Measurements from ENCODE around the gene PRDM7. TPM values are rescaled to one million over a fixed set of nuclear protein-coding genes. Genes with fewer than 3 reads are reported as not detected.

The PRDM7 gene
- total and polyA plus RNA-seq, 2 of the 8 experiments (the other 6 are each of a cell fraction or from before 2014, with no cell fraction given), result 0.02 TPM; not detected in 1

- H3K4me1 ChIP-seq (replicated peaks in 1 of 4; ENCODE audit: control insufficient read depth in 3 of 4, insufficient read depth in 4 of 4, low read length in 3 of 4), result no peaks in the 10 kb centered on the region
- CTCF ChIA-PET (ENCODE audit: partially characterized antibody), result no interaction called here
- no peaks in the 10 kb centered on the region for H4K20me1 ChIP-seq (replicated peaks in 1 of 2; ENCODE audit: control insufficient read depth in 1 of 2, insufficient read depth in 2 of 2, low read length in 2 of 2)
Observed at GRCh38 chr16:90053902-90054500, 23.1 kb downstream of the PRDM7 start.

More at GRCh38 chr16:90053902-90054500, 23.1 kb downstream of the PRDM7 start:
- TF ChIP-seq CEBPB (IDR thresholded peaks at IDR 0.05; ENCODE audit: low read depth, low read length) (no peak), EP300 (IDR thresholded peaks at IDR 0.05; ENCODE audit: borderline replicate concordance in 1 of 2, low read depth in 2 of 2, low read length in 2 of 2) (no peak), KDM5A (IDR thresholded peaks at IDR 0.05; ENCODE audit: low read length) (no peak), SIRT6 (IDR thresholded peaks at IDR 0.05; ENCODE audit: low read length) (no peak), E2F6 (IDR thresholded peaks at IDR 0.05) (no peak), KDM1A (IDR thresholded peaks at IDR 0.05; ENCODE audit: borderline replicate concordance, low read length) (no peak), KDM4A (IDR thresholded peaks at IDR 0.05; ENCODE audit: low read depth, low read length, severe bottlenecking) (no peak), TBP (IDR thresholded peaks at IDR 0.05; ENCODE audit: low read depth, low read length) (no peak), BCL11A (IDR thresholded peaks at IDR 0.05; ENCODE audit: low read depth in 2 of 2, low read length in 2 of 2) (no peak), SP2 (IDR thresholded peaks at IDR 0.05; ENCODE audit: low read length) (no peak)
- Histone ChIP-seq H3K79me1 (ENCODE audit: low read depth, low read length) (no peaks in the 10 kb centered on the region), H3K4ac (replicated peaks; ENCODE audit: insufficient read length, low read depth, low read length) (no peak overlapping the region), H4K91ac (replicated peaks; ENCODE audit: insufficient read length, low read length) (no peak overlapping the region), H2BK15ac (ENCODE audit: low read length) (no peak overlapping the region), H3K18ac (ENCODE audit: extremely low read depth, low read length) (no peak overlapping the region), H4K5ac (ENCODE audit: insufficient read length, low read depth, low read length) (no peak overlapping the region), H3K27me3 (replicated peaks in 1 of 4; ENCODE audit: control insufficient read depth in 3 of 4, extremely low read depth in 1 of 4, insufficient read depth in 3 of 4, low read length in 3 of 4) (no peaks in the 10 kb centered on the region), H3K56ac (replicated peaks; ENCODE audit: insufficient read length, low read depth, low read length) (no peak overlapping the region), H3K36me3 (ENCODE audit: control insufficient read depth in 2 of 4, insufficient read depth in 4 of 4, low read length in 3 of 4) (no peaks in the 10 kb centered on the region), H3K4me2 (ENCODE audit: insufficient read depth in 1 of 2, low read depth in 2 of 2, low read length in 2 of 2) (no peak overlapping the region), H2AFZ (ENCODE audit: low read length) (no peak overlapping the region), H3K9me3 (ENCODE audit: insufficient read depth in 2 of 2, low read depth in 1 of 2, low read length in 1 of 2) (peaks cover 29 to 42% of the 10 kb centered on the region in 2 experiments), H3K14ac (ENCODE audit: insufficient read length) (no peak overlapping the region), H3K4me3 (ENCODE audit: extremely low read depth in 1 of 4, insufficient read depth in 2 of 4, low read depth in 3 of 4, low read length in 4 of 4) (no peak overlapping the region), H2BK5ac (ENCODE audit: low read depth, low read length) (no peak overlapping the region), H2BK12ac (ENCODE audit: low read depth, low read length) (no peak overlapping the region), H3K9ac (replicated peaks in 1 of 4; ENCODE audit: extremely low read depth in 1 of 4, low read depth in 3 of 4, low read length in 3 of 4) (no peak overlapping the region), H2BK120ac (replicated peaks; ENCODE audit: low read depth, low read length) (no peak overlapping the region), H3K23ac (ENCODE audit: insufficient read length) (no peak overlapping the region), H3K23me2 (ENCODE audit: low read depth, low read length) (no peaks in the 10 kb centered on the region), H3K79me2 (ENCODE audit: control insufficient read depth in 1 of 2, insufficient read depth in 2 of 2, low read length in 2 of 2) (no peaks in the 10 kb centered on the region), H4K8ac (ENCODE audit: extremely low read depth, insufficient read depth, low read length) (no peak overlapping the region), H2AK5ac (ENCODE audit: low read depth, low read length) (no peak overlapping the region), H3K27ac (ENCODE audit: low read depth, low read length) (no peak overlapping the region), H2BK20ac (ENCODE audit: low read length) (no peak overlapping the region)
- DNase-seq (ENCODE audit: low read depth in 1 of 2, low spot score in 2 of 2), result no peak
- 46% methylated on average over 1 of the region's 1 CpG; no CpG with 5 or more reads in 1 of the 2 experiments for WGBS, 2 experiments (ENCODE audit: extremely low coverage in 1 of 2, insufficient coverage in 1 of 2, insufficient read length in 1 of 2, insufficient replicate concordance in 2 of 2, low coverage in 1 of 2, low lambda C conversion rate in 2 of 2, missing lambda C conversion rate in 1 of 2)
- no peak for FAIRE-seq
- POLR2A ChIA-PET (ENCODE audit: partially characterized antibody), result no interaction called here

Measured in H1 (cell line).